GM10266 (cell line): ENCODE data around the gene PSMB7.
A peak's percentile ranks its signal among the peaks of the same experiment; 100 is the strongest.

Experiments
- DNase-seq: peaks from one replicate; pipeline ENCODE4 v3.0.0; 2012; ENCODE audit errors: extremely low spot score
- CTCF ChIP-seq: IDR thresholded peaks from 2 replicates; pipeline ENCODE4 v1.5.1; 2012; ENCODE audit warnings: mild to moderate bottlenecking, low read depth; ENCODE audit not compliant: control insufficient read depth, insufficient read depth; ENCODE audit errors: missing control alignments

The PSMB7 gene

GRCh38 chr9:124450241-124450924 lies 35.1 kb upstream of the PSMB7 start, which contains the start of gene ADGRD2:
ADGRD2 (plus strand) TSS chr9:124450451; CDS start chr9:124451667, 1,216 bp downstream.
- peak; percentile 56 for DNase-seq
- TF ChIP-seq CTCF: no peak

DNA sequence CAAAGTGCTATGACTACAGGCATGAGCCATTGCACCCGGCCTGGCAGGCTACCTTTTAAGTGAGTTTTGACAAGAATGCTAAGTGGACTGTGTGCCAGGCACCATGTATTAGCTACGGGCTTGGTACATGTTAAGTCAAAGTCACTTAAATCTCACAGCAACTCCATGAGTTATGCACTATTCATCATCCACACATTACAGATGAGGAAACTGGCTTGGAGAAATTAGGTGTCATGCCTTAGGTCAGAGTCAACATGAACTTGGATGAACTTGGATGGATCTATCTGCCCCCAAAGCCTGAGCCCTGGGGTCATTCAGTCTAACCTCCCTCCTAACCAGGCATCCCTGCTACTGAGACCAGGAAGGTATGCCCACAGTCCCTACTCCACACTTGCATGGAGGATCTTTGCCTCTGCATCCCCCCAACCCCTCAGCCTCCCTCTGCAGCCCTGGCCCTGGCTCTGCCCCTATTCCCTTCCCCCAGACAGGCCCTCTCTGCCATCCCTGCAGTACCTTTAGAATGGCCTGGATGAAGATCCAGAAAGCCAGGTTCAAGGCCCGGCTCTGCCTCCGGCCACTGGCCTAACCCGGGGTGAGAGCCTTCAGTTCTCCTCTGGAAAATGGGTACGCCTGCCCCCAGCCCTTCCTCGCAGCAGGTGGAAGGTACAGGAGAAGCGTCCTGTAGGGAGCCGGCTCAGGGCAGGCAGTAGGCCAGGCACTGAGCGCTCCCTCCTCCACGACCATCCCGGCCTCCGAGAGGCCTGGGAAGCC lies 34.3 kb upstream of the PSMB7 start:
- peak; percentile 11 for DNase-seq
- no peak for TF ChIP-seq CTCF

DNA sequence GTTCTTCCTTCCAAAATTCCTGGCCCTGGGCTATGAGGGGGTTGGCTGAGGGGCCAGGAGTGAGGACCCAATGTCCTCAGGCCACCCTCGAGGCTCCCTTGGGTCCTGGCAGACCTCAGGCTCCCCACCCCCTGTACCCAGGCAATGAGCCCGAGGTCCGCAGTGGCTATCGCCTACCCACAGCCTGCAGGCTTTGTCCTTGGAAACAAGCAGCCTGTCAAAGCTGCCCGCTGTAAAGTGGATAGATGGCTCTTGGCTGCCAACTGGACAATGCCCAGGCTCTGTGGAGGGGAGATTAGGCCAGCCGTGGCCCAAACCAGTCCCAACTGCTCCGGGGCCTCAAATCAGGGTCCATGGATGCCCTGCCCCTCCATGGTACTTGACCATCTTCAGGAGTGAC lies 32.8 kb upstream of the PSMB7 start:
- TF ChIP-seq CTCF: no peak
- DNase-seq: no peak

- no peak for TF ChIP-seq CTCF
Observed at GRCh38 chr9:124447297-124447661, 32.0 kb upstream of the PSMB7 start.

DNA sequence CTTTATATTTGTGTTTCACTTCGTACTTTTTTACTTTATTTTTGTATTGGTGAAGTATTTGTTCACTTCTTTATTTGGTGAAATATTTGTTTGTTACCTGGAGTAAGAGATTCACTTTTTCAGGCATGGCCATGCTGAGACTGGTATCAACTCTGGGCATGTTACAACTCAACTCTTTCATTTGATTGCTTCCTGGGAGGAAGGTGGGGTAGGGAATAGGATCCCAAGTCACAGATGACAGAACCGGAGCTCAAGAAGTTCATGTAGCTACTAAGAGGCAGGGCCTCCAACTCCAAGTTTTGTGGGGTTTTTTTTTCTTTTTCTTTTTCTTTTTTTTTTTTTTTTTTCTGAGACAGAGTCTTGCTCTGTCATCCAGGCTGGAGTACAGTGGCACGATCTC lies 28.9 kb upstream of the PSMB7 start:
- no peak for DNase-seq

More at GRCh38 chr9:124447297-124447661, 32.0 kb upstream of the PSMB7 start:
- DNase-seq: no peak

GRCh38 chr9:124443625-124444024 lies 28.4 kb upstream of the PSMB7 start:
- no peak for TF ChIP-seq CTCF
- no peak for DNase-seq

More for the DNA sequence above, 28.9 kb upstream of the PSMB7 start:
- TF ChIP-seq CTCF: no peak

DNA sequence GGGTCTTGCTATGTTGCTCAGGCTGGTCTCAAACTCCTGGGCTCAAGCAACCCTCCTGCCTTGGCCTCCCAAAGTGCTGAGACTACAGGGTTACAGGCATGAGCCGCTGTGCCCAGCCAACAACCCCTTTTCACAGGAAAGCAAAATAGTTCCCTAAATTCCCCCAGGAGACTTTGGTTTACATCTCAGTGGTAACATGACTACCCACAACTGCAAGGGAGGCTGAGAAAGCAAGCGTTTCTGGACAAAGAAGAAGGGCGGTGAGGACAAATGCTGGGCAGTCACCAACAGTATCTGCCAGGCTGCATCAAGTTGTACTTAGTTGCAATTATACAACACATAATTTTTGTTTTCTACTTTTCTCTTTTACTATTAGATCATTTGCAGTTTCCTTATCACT lies 27.6 kb upstream of the PSMB7 start:
- DNase-seq: no peak
- no peak for TF ChIP-seq CTCF
